HG02610 (cell line): ENCODE results near the gene PTN.
"Not testable (repeated sequence)": the region's sequence is repeated elsewhere in the genome, so short reads cannot be mapped to it uniquely, and the experiment has no call there.

ENCODE experiments used
- ATAC-seq: cut with Tn5 transposase; IDR thresholded peaks from one replicate; pipeline ENCODE4 v1.9.1; 2021; ENCODE audit warnings: mild to moderate bottlenecking, moderate library complexity; ENCODE audit not compliant: unreplicated experiment

Gene PTN

DNA sequence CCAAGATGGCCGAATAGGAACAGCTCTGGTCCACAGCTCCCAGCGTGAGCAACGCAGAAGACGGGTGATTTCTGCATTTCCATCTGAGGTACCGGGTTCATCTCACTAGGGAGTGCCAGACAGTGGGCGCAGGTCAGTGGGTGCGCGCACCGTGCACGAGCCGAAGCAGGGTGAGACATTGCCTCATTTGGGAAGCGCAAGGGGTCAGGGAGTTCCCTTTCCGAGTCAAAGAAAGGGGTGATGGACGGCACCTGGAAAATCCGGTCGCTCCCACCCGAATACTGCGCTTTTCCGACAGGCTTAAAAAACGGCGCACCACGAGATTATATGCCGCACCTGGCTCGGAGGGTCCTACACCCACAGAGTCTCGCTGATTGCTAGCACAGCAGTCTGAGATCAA lies 161.9 kb downstream of the PTN start:
- ATAC-seq, result not testable (repeated sequence)
